K562 (cell line): ENCODE data around the gene TMEM135. TPM values are rescaled to one million over a fixed set of nuclear protein-coding genes. Genes with fewer than 3 reads are reported as not detected.
A peak's percentile ranks its signal among the peaks of the same experiment; 100 is the strongest.

Experiments used
- ATAC-seq: fragments of 200-7000 bp; cut with Tn5 transposase; 3 replicates; pipeline ENCODE4 v1.9.1; 2020; ENCODE audit warnings: moderate library complexity
- BruUV-seq: library from RNA; stranded (reverse); fragments of 400-500 nt; replicated peaks from 2 replicates; lab custom pipeline; 2021; lab: Mats Ljungman, UMichigan
- CTCF ChIA-PET: fragments of 300-600 bp; formaldehyde crosslinking; extraction: SDS; loops from one replicate; lab custom pipeline; 2021; ENCODE audit warnings: low intra/inter-chr PET ratio; lab: Yijun Ruan, JAX
- POLR2A ChIA-PET: fragments of 300-600, 350-650 bp; sonication (Branson Sonifier 250); formaldehyde crosslinking; extraction: SDS; loops from one replicate; lab custom pipeline; 2021; ENCODE audit warnings: antibody characterized with exemption, inconsistent platforms; lab: Yijun Ruan, JAX
- DNase-seq, 4 experiments: peaks; one replicate each; pipeline versions ENCODE4 v3.0.0 to v3.0.0-alpha.2; 2011 to 2018; ENCODE audit warnings: low spot score in 3 of 4, mixed read lengths in 3 of 4; ENCODE audit errors: extremely low read depth in 1 of 4
- FAIRE-seq: peaks from 2 replicates; lab custom pipeline; 2011; peaks lifted over from hg19 to GRCh38; lab: Jason Lieb, UNC
- H2AFZ ChIP-seq: 2 replicates; pipeline ENCODE4 v1.6.0; 2011; ENCODE audit warnings: low read depth, low read length, control low read depth, inconsistent platforms
- H3K27ac ChIP-seq: fragments of 200-600 bp; 3 replicates; pipeline ENCODE4 v1.8.0; 2011; ENCODE audit warnings: low read depth, mild to moderate bottlenecking, control low read depth, inconsistent platforms, low read length, moderate library complexity, mixed read lengths; ENCODE audit errors: extremely low read depth
- H3K27me3 ChIP-seq, 2 experiments: fragments of 300-600 bp in 1 of 2; 2 replicates in 1 of 2; 3 replicates in 1 of 2; pipeline versions ENCODE4 v1.6.0 to v1.8.0; 2011; ENCODE audit warnings: inconsistent platforms in 2 of 2, low read length in 2 of 2, mild to moderate bottlenecking in 1 of 2, mixed read lengths in 1 of 2, moderate library complexity in 1 of 2; ENCODE audit not compliant: control insufficient read depth in 2 of 2, insufficient read depth in 2 of 2
- H3K36me3 ChIP-seq: fragments of 300-600 bp; 3 replicates; pipeline ENCODE4 v1.8.0; 2011; ENCODE audit warnings: mild to moderate bottlenecking, low read length, inconsistent platforms; ENCODE audit not compliant: control insufficient read depth, insufficient read depth
- H3K4me1 ChIP-seq, 2 experiments: fragments of 200-600 bp in 1 of 2; replicated peaks in 1 of 2; 2 replicates in 1 of 2; 3 replicates in 1 of 2; pipeline versions ENCODE4 v1.5.1 to v1.8.0; 2011; ENCODE audit warnings: inconsistent platforms in 2 of 2, low read length in 2 of 2, mild to moderate bottlenecking in 1 of 2, mixed read lengths in 1 of 2, moderate library complexity in 1 of 2; ENCODE audit not compliant: control insufficient read depth in 2 of 2, insufficient read depth in 2 of 2
- H3K4me2 ChIP-seq: 2 replicates; pipeline ENCODE4 v1.6.1; 2011; ENCODE audit warnings: low read length, control low read depth, inconsistent platforms, mixed read lengths; ENCODE audit not compliant: insufficient read depth
- H3K4me3 ChIP-seq: fragments of 200-600 bp; sonication (generic), shearing (Covaris generic); 2 replicates; pipeline ENCODE4 v1.5.1; 2016; ENCODE audit warnings: control low read depth, inconsistent platforms
- H3K79me2 ChIP-seq: fragments of 200-600 bp; 3 replicates; pipeline ENCODE4 v1.8.0; 2011; ENCODE audit warnings: low read length, inconsistent platforms; ENCODE audit not compliant: control insufficient read depth, insufficient read depth
- H3K9ac ChIP-seq, 2 experiments: 2 replicates each; pipeline versions ENCODE4 v1.6.0 to v1.6.1; 2011; ENCODE audit warnings: low read depth in 2 of 2, low read length in 2 of 2, control low read depth in 1 of 2, inconsistent platforms in 1 of 2, mild to moderate bottlenecking in 1 of 2, mixed read lengths in 1 of 2; ENCODE audit not compliant: insufficient read depth in 1 of 2
- H3K9me1 ChIP-seq: one replicate; pipeline ENCODE4 v1.6.0; 2011; ENCODE audit warnings: inconsistent platforms, mild to moderate bottlenecking, low read length, moderate library complexity; ENCODE audit not compliant: control insufficient read depth, insufficient read depth
- H3K9me3 ChIP-seq: replicated peaks from 2 replicates; pipeline ENCODE4 v1.5.1; 2011; ENCODE audit warnings: low read depth, low read length, inconsistent platforms; ENCODE audit not compliant: control insufficient read depth, insufficient read depth
- H4K20me1 ChIP-seq: replicated peaks from 2 replicates; pipeline ENCODE4 v1.6.1; 2011; ENCODE audit warnings: low read length, inconsistent platforms, mixed read lengths; ENCODE audit not compliant: control insufficient read depth, insufficient read depth
- ATF7 ChIP-seq: fragments of 450-650 bp; IDR thresholded peaks from 2 replicates; pipeline ENCODE4 v1.7.1; 2014; ENCODE audit warnings: mild to moderate bottlenecking, moderate library complexity
- EGR1 ChIP-seq: fragments of 450-650 bp; conservative IDR thresholded peaks from 2 replicates; pipeline ENCODE4 v1.6.1; 2017; ENCODE audit warnings: mild to moderate bottlenecking
- KHSRP ChIP-seq: fragments of 450-650 bp; IDR thresholded peaks from 2 replicates; pipeline ENCODE4 v1.6.1; 2017
- SAFB2 ChIP-seq: fragments of 200-400 bp; formaldehyde crosslinking; IDR thresholded peaks from 2 replicates; pipeline ENCODE4 v1.6.1; 2018; ENCODE audit warnings: borderline replicate concordance, low read length, low read depth, moderate library complexity; ENCODE audit not compliant: severe bottlenecking
- SMAD2 ChIP-seq: fragments of 150-350 bp; IDR thresholded peaks from 2 replicates; pipeline ENCODE4 v1.6.1; 2014; ENCODE audit warnings: low read depth, mild to moderate bottlenecking, low read length
- SMARCE1 ChIP-seq: fragments of 450-650 bp; IDR thresholded peaks from 2 replicates; pipeline ENCODE4 v1.7.1; 2016; ENCODE audit warnings: mild to moderate bottlenecking
- TAF7 ChIP-seq: fragments of 450-650 bp; IDR thresholded peaks from 2 replicates; pipeline ENCODE4 v1.6.1; 2016; ENCODE audit warnings: missing genetic modification characterization, missing compliant biosample characterization
- TAL1 ChIP-seq: fragments of 450-650 bp; IDR thresholded peaks from 2 replicates; pipeline ENCODE4 v1.6.1; 2016; ENCODE audit warnings: mild to moderate bottlenecking
- XRCC5 ChIP-seq: fragments of 200-400 bp; formaldehyde crosslinking; IDR thresholded peaks from 2 replicates; pipeline ENCODE4 v1.6.1; 2017; ENCODE audit warnings: low read depth, mild to moderate bottlenecking, low read length
- YBX1 ChIP-seq: fragments of 450-650 bp; IDR thresholded peaks from 2 replicates; pipeline ENCODE4 v1.7.1; 2016; ENCODE audit warnings: mild to moderate bottlenecking
- ZFP30 ChIP-seq: fragments of 250-450 bp; sonication (Bioruptor Pico); IDR thresholded peaks from 2 replicates; pipeline ENCODE4 v1.8.0; 2022; ENCODE audit warnings: moderate library complexity, mild to moderate bottlenecking, inconsistent platforms, borderline replicate concordance
- ZNF184 ChIP-seq: sonication (generic); formaldehyde crosslinking; IDR thresholded peaks from 2 replicates; pipeline ENCODE4 v1.5.0; 2020; ENCODE audit warnings: missing genetic modification reagents
- ZNF316 ChIP-seq: fragments of 450-650 bp; IDR thresholded peaks from 2 replicates; pipeline ENCODE4 v1.6.1; 2016
- whole genome bisulfite sequencing: fragments of 100-300 bp; shearing (Covaris generic); methylation state at CpG from one replicate; pipeline ENCODE4 v1.1.6; 2016; ENCODE audit warnings: low coverage, mixed read lengths; ENCODE audit not compliant: insufficient coverage; ENCODE audit errors: missing lambda C conversion rate; 5-methylcytosine and 5-hydroxymethylcytosine counted together
- in situ Hi-C: fragments of 300-500 bp; cut with MboI; formaldehyde crosslinking; loops from 4 replicates; pipeline ENCODE4 v1.15.0; 2018; ENCODE audit warnings: inconsistent platforms, mixed read lengths
- intact Hi-C: fragments of 100-400 bp; cut with micrococcal nuclease; formaldehyde crosslinking; loops from 2 replicates; pipeline ENCODE4 v1.14.2; 2022
- polyA plus RNA-seq, 8 experiments: library from polyadenylated mRNA; depleted of rRNA in 4 of 8; stranded (reverse) in 5 of 8; unstranded in 3 of 8; fragments of >200 nt; fragmentation: Nextera tagmentation in 2 of 8; fragmentation: Illumina TruSeq in 1 of 8; extraction: Ambion mirVana in 2 of 8; extraction: Trizol in 1 of 8; gene quantifications; 2 replicates each; pipeline versions ENCODE4 v1.2.1 to v1.2.3, GENCODE V29; 2011 to 2014; ENCODE audit warnings: inconsistent platforms in 1 of 8, missing spikeins in 1 of 8
- total RNA-seq, 7 experiments: library from RNA; depleted of rRNA in 6 of 7; stranded (reverse); fragments of >200 nt in 6 of 7; fragmentation: Illumina TruSeq in 2 of 7; extraction: Trizol in 2 of 7; gene quantifications; 2 replicates each; pipeline versions ENCODE4 v1.2.1 to v1.2.3, GENCODE V29; 2011 to 2021; ENCODE audit warnings: low replicate concordance in 1 of 7
- TF ChIP-seq, protein P1 (sequence below): fragments of 450-650 bp; IDR thresholded peaks from 2 replicates; pipeline ENCODE4 v1.6.1; 2016; ENCODE audit warnings: mild to moderate bottlenecking, moderate library complexity

TMEM135 gene
- total and polyA plus RNA-seq, 9 of the 15 experiments (the other 6 are each of a cell fraction or from before 2014, with no cell fraction given), result 17.3 to 53.6 (median 24.9) TPM

DNA sequence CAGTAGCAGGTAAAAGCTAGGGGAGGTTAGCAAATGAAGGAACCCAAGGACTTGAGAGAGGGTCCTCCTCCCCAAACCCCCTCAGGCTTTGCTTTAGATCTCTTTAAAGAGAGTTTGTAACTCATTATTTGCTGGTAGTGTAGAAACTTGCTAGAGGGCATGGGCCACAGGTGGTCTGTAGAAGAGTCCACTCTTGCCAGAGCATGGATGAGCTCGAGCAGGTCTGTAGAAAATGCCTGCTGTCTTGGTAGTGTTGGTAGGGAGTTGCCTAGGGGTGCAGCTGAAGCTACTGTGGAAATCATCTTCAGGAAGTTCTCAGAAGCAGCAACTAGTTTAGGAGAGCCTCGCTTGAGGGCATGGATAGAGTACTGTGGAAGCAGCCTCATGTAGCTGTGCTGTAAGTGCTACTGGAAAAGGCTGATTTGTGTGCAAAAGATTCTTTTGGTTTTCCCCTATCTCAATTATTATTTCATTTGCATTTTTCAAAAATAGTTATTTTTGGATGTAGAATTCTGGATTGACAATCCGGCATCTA, 104.3 kb downstream of the TMEM135 start:
- BruUV-seq, result no TSS peak
- WGBS, result 53% methylated on average over 3 of the region's 3 CpGs
- Histone ChIP-seq H3K4me2 (no peak overlapping the region), H3K27ac (no peak overlapping the region), H3K4me3 (no peak overlapping the region), H4K20me1 (no peaks in the 10 kb centered on the region), H2AFZ (no peak overlapping the region), H3K9ac (no peak overlapping the region), H3K36me3 (no peaks in the 10 kb centered on the region), H3K9me3 (no peaks in the 10 kb centered on the region), H3K4me1 (no peaks in the 10 kb centered on the region), H3K27me3 (no peaks in the 10 kb centered on the region), H3K9me1 (no peaks in the 10 kb centered on the region), H3K79me2 (peaks cover 21% of the 10 kb centered on the region)
- FAIRE-seq (no peak), DNase-seq (no peak), ATAC-seq (peak; percentile 76)
- ChIA-PET CTCF (no interaction called here), POLR2A (interaction anchor here (0.8 to 1.0 kb wide), 3 partner anchors 8 to 54 kb away, joined by 3 read pairs; no protein-coding TSS in a partner anchor)
- in situ Hi-C loops (no loop called here), intact Hi-C loops (no loop called here)
- TF ChIP-seq ATF7, result no peak
- no peak for TF ChIP-seq YBX1
- TF ChIP-seq KHSRP, result no peak
- no peak for TF ChIP-seq SMARCE1
- no peak for TF ChIP-seq SAFB2
- TF ChIP-seq EGR1, result no peak
- TF ChIP-seq XRCC5, result no peak
- TF ChIP-seq SMAD2, result no peak
- no peak for TF ChIP-seq ZFP30 (CRISPR knock-in tag)
- no peak for TF ChIP-seq TAL1
- TF ChIP-seq TAF7 (tag), result no peak
- TF ChIP-seq, protein P1, sequence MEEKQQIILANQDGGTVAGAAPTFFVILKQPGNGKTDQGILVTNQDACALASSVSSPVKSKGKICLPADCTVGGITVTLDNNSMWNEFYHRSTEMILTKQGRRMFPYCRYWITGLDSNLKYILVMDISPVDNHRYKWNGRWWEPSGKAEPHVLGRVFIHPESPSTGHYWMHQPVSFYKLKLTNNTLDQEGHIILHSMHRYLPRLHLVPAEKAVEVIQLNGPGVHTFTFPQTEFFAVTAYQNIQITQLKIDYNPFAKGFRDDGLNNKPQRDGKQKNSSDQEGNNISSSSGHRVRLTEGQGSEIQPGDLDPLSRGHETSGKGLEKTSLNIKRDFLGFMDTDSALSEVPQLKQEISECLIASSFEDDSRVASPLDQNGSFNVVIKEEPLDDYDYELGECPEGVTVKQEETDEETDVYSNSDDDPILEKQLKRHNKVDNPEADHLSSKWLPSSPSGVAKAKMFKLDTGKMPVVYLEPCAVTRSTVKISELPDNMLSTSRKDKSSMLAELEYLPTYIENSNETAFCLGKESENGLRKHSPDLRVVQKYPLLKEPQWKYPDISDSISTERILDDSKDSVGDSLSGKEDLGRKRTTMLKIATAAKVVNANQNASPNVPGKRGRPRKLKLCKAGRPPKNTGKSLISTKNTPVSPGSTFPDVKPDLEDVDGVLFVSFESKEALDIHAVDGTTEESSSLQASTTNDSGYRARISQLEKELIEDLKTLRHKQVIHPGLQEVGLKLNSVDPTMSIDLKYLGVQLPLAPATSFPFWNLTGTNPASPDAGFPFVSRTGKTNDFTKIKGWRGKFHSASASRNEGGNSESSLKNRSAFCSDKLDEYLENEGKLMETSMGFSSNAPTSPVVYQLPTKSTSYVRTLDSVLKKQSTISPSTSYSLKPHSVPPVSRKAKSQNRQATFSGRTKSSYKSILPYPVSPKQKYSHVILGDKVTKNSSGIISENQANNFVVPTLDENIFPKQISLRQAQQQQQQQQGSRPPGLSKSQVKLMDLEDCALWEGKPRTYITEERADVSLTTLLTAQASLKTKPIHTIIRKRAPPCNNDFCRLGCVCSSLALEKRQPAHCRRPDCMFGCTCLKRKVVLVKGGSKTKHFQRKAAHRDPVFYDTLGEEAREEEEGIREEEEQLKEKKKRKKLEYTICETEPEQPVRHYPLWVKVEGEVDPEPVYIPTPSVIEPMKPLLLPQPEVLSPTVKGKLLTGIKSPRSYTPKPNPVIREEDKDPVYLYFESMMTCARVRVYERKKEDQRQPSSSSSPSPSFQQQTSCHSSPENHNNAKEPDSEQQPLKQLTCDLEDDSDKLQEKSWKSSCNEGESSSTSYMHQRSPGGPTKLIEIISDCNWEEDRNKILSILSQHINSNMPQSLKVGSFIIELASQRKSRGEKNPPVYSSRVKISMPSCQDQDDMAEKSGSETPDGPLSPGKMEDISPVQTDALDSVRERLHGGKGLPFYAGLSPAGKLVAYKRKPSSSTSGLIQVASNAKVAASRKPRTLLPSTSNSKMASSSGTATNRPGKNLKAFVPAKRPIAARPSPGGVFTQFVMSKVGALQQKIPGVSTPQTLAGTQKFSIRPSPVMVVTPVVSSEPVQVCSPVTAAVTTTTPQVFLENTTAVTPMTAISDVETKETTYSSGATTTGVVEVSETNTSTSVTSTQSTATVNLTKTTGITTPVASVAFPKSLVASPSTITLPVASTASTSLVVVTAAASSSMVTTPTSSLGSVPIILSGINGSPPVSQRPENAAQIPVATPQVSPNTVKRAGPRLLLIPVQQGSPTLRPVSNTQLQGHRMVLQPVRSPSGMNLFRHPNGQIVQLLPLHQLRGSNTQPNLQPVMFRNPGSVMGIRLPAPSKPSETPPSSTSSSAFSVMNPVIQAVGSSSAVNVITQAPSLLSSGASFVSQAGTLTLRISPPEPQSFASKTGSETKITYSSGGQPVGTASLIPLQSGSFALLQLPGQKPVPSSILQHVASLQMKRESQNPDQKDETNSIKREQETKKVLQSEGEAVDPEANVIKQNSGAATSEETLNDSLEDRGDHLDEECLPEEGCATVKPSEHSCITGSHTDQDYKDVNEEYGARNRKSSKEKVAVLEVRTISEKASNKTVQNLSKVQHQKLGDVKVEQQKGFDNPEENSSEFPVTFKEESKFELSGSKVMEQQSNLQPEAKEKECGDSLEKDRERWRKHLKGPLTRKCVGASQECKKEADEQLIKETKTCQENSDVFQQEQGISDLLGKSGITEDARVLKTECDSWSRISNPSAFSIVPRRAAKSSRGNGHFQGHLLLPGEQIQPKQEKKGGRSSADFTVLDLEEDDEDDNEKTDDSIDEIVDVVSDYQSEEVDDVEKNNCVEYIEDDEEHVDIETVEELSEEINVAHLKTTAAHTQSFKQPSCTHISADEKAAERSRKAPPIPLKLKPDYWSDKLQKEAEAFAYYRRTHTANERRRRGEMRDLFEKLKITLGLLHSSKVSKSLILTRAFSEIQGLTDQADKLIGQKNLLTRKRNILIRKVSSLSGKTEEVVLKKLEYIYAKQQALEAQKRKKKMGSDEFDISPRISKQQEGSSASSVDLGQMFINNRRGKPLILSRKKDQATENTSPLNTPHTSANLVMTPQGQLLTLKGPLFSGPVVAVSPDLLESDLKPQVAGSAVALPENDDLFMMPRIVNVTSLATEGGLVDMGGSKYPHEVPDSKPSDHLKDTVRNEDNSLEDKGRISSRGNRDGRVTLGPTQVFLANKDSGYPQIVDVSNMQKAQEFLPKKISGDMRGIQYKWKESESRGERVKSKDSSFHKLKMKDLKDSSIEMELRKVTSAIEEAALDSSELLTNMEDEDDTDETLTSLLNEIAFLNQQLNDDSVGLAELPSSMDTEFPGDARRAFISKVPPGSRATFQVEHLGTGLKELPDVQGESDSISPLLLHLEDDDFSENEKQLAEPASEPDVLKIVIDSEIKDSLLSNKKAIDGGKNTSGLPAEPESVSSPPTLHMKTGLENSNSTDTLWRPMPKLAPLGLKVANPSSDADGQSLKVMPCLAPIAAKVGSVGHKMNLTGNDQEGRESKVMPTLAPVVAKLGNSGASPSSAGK, result no peak
- no peak for TF ChIP-seq ZNF316
- no peak for TF ChIP-seq ZNF184 (CRISPR knock-in tag)
